A549 (cell line): Measurements from ENCODE around the gene TSHZ2. TPM values are rescaled to one million over a fixed set of nuclear protein-coding genes. Genes with fewer than 3 reads are reported as not detected.

Experiments
- ATAC-seq, 2 experiments: fragments of 200-7000 bp in 1 of 2; fragments of >200 bp in 1 of 2; cut with Nextera tagmentation in 1 of 2; cut with Tn5 transposase in 1 of 2; 3 replicates each; pipeline versions ENCODE4 v1.8.0 to v1.9.1; 2018 to 2020; ENCODE audit warnings: mild to moderate bottlenecking in 1 of 2, moderate library complexity in 1 of 2
- CTCF ChIA-PET: fragments of 300-600 bp; sonication (Branson Sonifier 250); formaldehyde crosslinking; extraction: SDS; loops from one replicate; lab custom pipeline; 2021; ENCODE audit warnings: antibody characterized with exemption, inconsistent platforms; lab: Yijun Ruan, JAX
- POLR2A ChIA-PET: fragments of 350-600 bp; formaldehyde crosslinking; extraction: SDS; loops from one replicate; lab custom pipeline; 2021; ENCODE audit warnings: antibody characterized with exemption, inconsistent platforms; lab: Yijun Ruan, JAX
- DNase-seq, 2 experiments: peaks; one replicate each; pipeline versions ENCODE4 v3.0.0 to v3.0.0-alpha.2; 2011 to 2016; ENCODE audit warnings: low read depth in 1 of 2, low spot score in 1 of 2
- FAIRE-seq: peaks from 2 replicates; lab custom pipeline; 2011; peaks lifted over from hg19 to GRCh38; lab: Jason Lieb, UNC
- H3K27ac ChIP-seq, 2 experiments: fragments of >200 bp; sonication (Bioruptor Twin); formaldehyde crosslinking; 3 replicates each; pipeline ENCODE4 v1.5.1; 2016 to 2017
- H3K4me1 ChIP-seq: fragments of >200 bp; sonication (Bioruptor Twin); formaldehyde crosslinking; 3 replicates; pipeline ENCODE4 v1.6.1; 2016
- H3K4me2 ChIP-seq: fragments of >200 bp; sonication (Bioruptor Twin); formaldehyde crosslinking; 3 replicates; pipeline ENCODE4 v1.6.1; 2016
- H3K4me3 ChIP-seq: fragments of >200 bp; sonication (Bioruptor Twin); formaldehyde crosslinking; 3 replicates; pipeline ENCODE4 v1.5.1; 2016
- H3K9me3 ChIP-seq: fragments of >200 bp; sonication (Bioruptor Twin); formaldehyde crosslinking; 3 replicates; pipeline ENCODE4 v1.6.1; 2016
- CEBPB ChIP-seq, 2 experiments: fragments of >200 bp in 1 of 2; sonication (Bioruptor Twin) in 1 of 2; formaldehyde crosslinking in 1 of 2; IDR thresholded peaks; 2 replicates each; pipeline ENCODE4 v1.6.1; 2012 to 2016
- CHD2 ChIP-seq: fragments of 150-350 bp; IDR thresholded peaks from 2 replicates; pipeline ENCODE4 v1.6.1; 2014; ENCODE audit warnings: low read length; ENCODE audit not compliant: partially characterized antibody
- CHD4 ChIP-seq: fragments of 200-600 bp; sonication (generic); IDR thresholded peaks from 2 replicates; pipeline ENCODE4 v1.6.1; 2016; ENCODE audit warnings: antibody characterized with exemption, mild to moderate bottlenecking, borderline replicate concordance
- E2F6 ChIP-seq: IDR thresholded peaks from 2 replicates; pipeline ENCODE4 v1.6.1; 2012; ENCODE audit warnings: low read depth, borderline replicate concordance
- EHF ChIP-seq: fragments of 250-450 bp; sonication (Bioruptor Pico); IDR thresholded peaks from 2 replicates; pipeline ENCODE4 v1.5.0; 2020; ENCODE audit warnings: mild to moderate bottlenecking
- ELK1 ChIP-seq: fragments of 150-350 bp; IDR thresholded peaks from 2 replicates; pipeline ENCODE4 v1.6.1; 2014; ENCODE audit warnings: low read depth, mild to moderate bottlenecking, low read length
- ESRRA ChIP-seq: fragments of 150-350 bp; IDR thresholded peaks from 2 replicates; pipeline ENCODE4 v1.6.1; 2014; ENCODE audit warnings: mild to moderate bottlenecking, low read length, borderline replicate concordance
- FOSB ChIP-seq: fragments of 250-450 bp; sonication (Bioruptor Pico); IDR thresholded peaks from 2 replicates; pipeline ENCODE4 v1.5.0; 2020; ENCODE audit warnings: mild to moderate bottlenecking, moderate library complexity
- GATA3 ChIP-seq: IDR thresholded peaks from 2 replicates; pipeline ENCODE4 v1.6.1; 2012; ENCODE audit warnings: borderline replicate concordance
- HES2 ChIP-seq: fragments of >200 bp; sonication (Bioruptor Twin); formaldehyde crosslinking; IDR thresholded peaks from 2 replicates; pipeline ENCODE4 v1.6.1; 2016
- HEYL ChIP-seq: fragments of 250-450 bp; sonication (Bioruptor Pico); IDR thresholded peaks from 2 replicates; pipeline ENCODE4 v1.8.0; 2021; ENCODE audit warnings: mild to moderate bottlenecking, moderate library complexity
- HOXA7 ChIP-seq: fragments of 250-450 bp; sonication (Bioruptor Pico); IDR thresholded peaks from 2 replicates; pipeline ENCODE4 v1.5.0; 2020; ENCODE audit warnings: mild to moderate bottlenecking, moderate library complexity
- HOXB5 ChIP-seq: fragments of 250-450 bp; sonication (Bioruptor Pico); IDR thresholded peaks from 2 replicates; pipeline ENCODE4 v1.5.0; 2020; ENCODE audit warnings: mild to moderate bottlenecking, moderate library complexity
- JUNB ChIP-seq: fragments of >200 bp; sonication (Bioruptor Twin); formaldehyde crosslinking; IDR thresholded peaks from 2 replicates; pipeline ENCODE4 v1.6.1; 2016
- MAX ChIP-seq: IDR thresholded peaks from 2 replicates; pipeline ENCODE4 v1.6.1; 2012
- MAZ ChIP-seq: fragments of 150-350 bp; IDR thresholded peaks from 2 replicates; pipeline ENCODE4 v1.6.1; 2014; ENCODE audit warnings: antibody characterized with exemption, low read depth, low read length, borderline replicate concordance
- MYC ChIP-seq: IDR thresholded peaks from 2 replicates; pipeline ENCODE4 v1.6.1; 2012; ENCODE audit warnings: mild to moderate bottlenecking, inconsistent platforms, low read length, improper control_type of control experiment, borderline replicate concordance
- NPAS2 ChIP-seq: fragments of 250-450 bp; sonication (Bioruptor Pico); IDR thresholded peaks from 2 replicates; pipeline ENCODE4 v1.8.0; 2022; ENCODE audit warnings: mild to moderate bottlenecking, moderate library complexity, borderline replicate concordance
- NR3C1 ChIP-seq: fragments of >200 bp; sonication (Bioruptor Twin); formaldehyde crosslinking; IDR thresholded peaks from 3 replicates; pipeline ENCODE4 v1.6.1; 2017
- POLR2AphosphoS2 ChIP-seq: conservative IDR thresholded peaks from 2 replicates; pipeline ENCODE4 v1.6.1; 2012; ENCODE audit warnings: low read length, improper control_type of control experiment, inconsistent platforms
- RAD21 ChIP-seq, 2 experiments: fragments of >200 bp in 1 of 2; sonication (Bioruptor Twin) in 1 of 2; formaldehyde crosslinking in 1 of 2; IDR thresholded peaks in 1 of 2; conservative IDR thresholded peaks in 1 of 2; 2 replicates in 1 of 2; 3 replicates in 1 of 2; pipeline ENCODE4 v1.6.1; 2012 to 2018; ENCODE audit warnings: inconsistent platforms in 1 of 2
- RCOR1 ChIP-seq: fragments of 150-350 bp; IDR thresholded peaks from 2 replicates; pipeline ENCODE4 v1.6.1; 2014; ENCODE audit warnings: antibody characterized with exemption, low read length, low read depth
- SMC3 ChIP-seq: fragments of >200 bp; sonication (Bioruptor Twin); formaldehyde crosslinking; IDR thresholded peaks from 3 replicates; pipeline ENCODE4 v1.6.1; 2018; ENCODE audit warnings: inconsistent platforms
- SREBF2 ChIP-seq: fragments of 450-650 bp; IDR thresholded peaks from 2 replicates; pipeline ENCODE4 v1.6.1; 2014; ENCODE audit warnings: mild to moderate bottlenecking, moderate library complexity
- TP53 ChIP-seq: fragments of 250-450 bp; sonication (Bioruptor Pico); IDR thresholded peaks from 2 replicates; pipeline ENCODE4 v1.5.0; 2021; ENCODE audit warnings: mild to moderate bottlenecking, moderate library complexity
- ZFP36 ChIP-seq: fragments of 450-650 bp; IDR thresholded peaks from 2 replicates; pipeline ENCODE4 v1.6.1; 2014; ENCODE audit warnings: borderline replicate concordance; ENCODE audit not compliant: partially characterized antibody
- ZNF302 ChIP-seq: fragments of 250-450 bp; sonication (Bioruptor Pico); IDR thresholded peaks from 2 replicates; pipeline ENCODE4 v1.9.0; 2021; ENCODE audit warnings: inconsistent platforms, mild to moderate bottlenecking, moderate library complexity
- ZSCAN20 ChIP-seq: fragments of 250-450 bp; sonication (Bioruptor Pico); IDR thresholded peaks from 2 replicates; pipeline ENCODE4 v1.8.0; 2022; ENCODE audit warnings: mild to moderate bottlenecking, moderate library complexity
- WGBS: methylation state at CpG from one replicate; pipeline ENCODE4 v1.1.6; 2017; ENCODE audit errors: missing lambda C conversion rate; 5-methylcytosine and 5-hydroxymethylcytosine counted together
- polyA plus RNA-seq, 4 experiments: library from polyadenylated mRNA; depleted of rRNA in 3 of 4; stranded (reverse); fragments of >200 nt; fragmentation: RNase III in 1 of 4; extraction: RNeasy Plus Mini Kit Qiagen cat#74134 plus additional on column Dnase treatment in 1 of 4; gene quantifications; 2 replicates in 3 of 4; 3 replicates in 1 of 4; pipeline ENCODE4 v1.2.3, GENCODE V29; 2011 to 2017

Gene TSHZ2
- polyA plus RNA-seq, 2 of the 4 experiments (the other 2 are of a cell fraction): not detected

GRCh38 chr20:53129563-53129962 is 157.4 kb downstream of the TSHZ2 start:
- ChIA-PET CTCF (no interaction called here), POLR2A (no interaction called here)
- Histone ChIP-seq H3K4me3 (no peak overlapping the region), H3K27ac (no peak overlapping the region), H3K9me3 (no peaks in the 10 kb centered on the region), H3K4me2 (no peak overlapping the region), H3K4me1 (no peaks in the 10 kb centered on the region)
- 48% methylated on average over 9 of the region's 9 CpGs for WGBS
- DNase-seq (no peak), FAIRE-seq (no peak), ATAC-seq (no peak)
- no peak for TF ChIP-seq ZFP36
- TF ChIP-seq JUNB: no peak
- TF ChIP-seq CEBPB (IDR thresholded peaks at IDR 0.05): no peak
- TF ChIP-seq ZSCAN20 (CRISPR knock-in tag): no peak
- TF ChIP-seq HEYL (CRISPR knock-in tag): no peak
- no peak for TF ChIP-seq MYC
- no peak for TF ChIP-seq HOXA7 (CRISPR knock-in tag)
- TF ChIP-seq MAZ: no peak
- no peak for TF ChIP-seq CHD4
- no peak for TF ChIP-seq SREBF2
- no peak for TF ChIP-seq HES2
- no peak for TF ChIP-seq HOXB5 (CRISPR knock-in tag)
- no peak for TF ChIP-seq NPAS2 (CRISPR knock-in tag)
- TF ChIP-seq E2F6: no peak
- TF ChIP-seq TP53 (CRISPR knock-in tag): no peak
- no peak for TF ChIP-seq FOSB (CRISPR knock-in tag)
- no peak for TF ChIP-seq ZNF302 (CRISPR knock-in tag)
- no peak for TF ChIP-seq EHF (CRISPR knock-in tag)

GRCh38 chr20:53130795-53131194 is 158.6 kb downstream of the TSHZ2 start:
- FAIRE-seq: no peak
- no peak for DNase-seq

More at GRCh38 chr20:53130795-53131194, 158.6 kb downstream of the TSHZ2 start:
- ChIA-PET POLR2A (no interaction called here), CTCF (no interaction called here)
- Histone ChIP-seq H3K9me3 (no peaks in the 10 kb centered on the region), H3K27ac (no peak overlapping the region), H3K4me3 (no peak overlapping the region), H3K4me2 (no peak overlapping the region), H3K4me1 (no peaks in the 10 kb centered on the region)
- TF ChIP-seq MAX (no peak), CHD2 (no peak), CEBPB (IDR thresholded peaks at IDR 0.05) (no peak), MAZ (no peak), CHD4 (no peak), JUNB (no peak), HES2 (no peak), RAD21 (conservative IDR thresholded peaks at IDR 0.05 in 1 of 2, IDR thresholded peaks at IDR 0.05 in 1 of 2) (no peak), ESRRA (no peak), POLR2AphosphoS2 (no peak), SMC3 (no peak), NR3C1 (no peak), TP53 (CRISPR knock-in tag) (no peak), HEYL (CRISPR knock-in tag) (no peak), GATA3 (no peak), HOXB5 (CRISPR knock-in tag) (no peak), RCOR1 (no peak), EHF (CRISPR knock-in tag) (no peak), ELK1 (no peak)
- ATAC-seq: no peak
- 2% methylated on average over 3 of the region's 3 CpGs for WGBS
